K562 (cell line): ENCODE results near the gene MLANA.

Experiments
- CTCF ChIP-seq, 3 experiments: IDR thresholded peaks in 2 of 3; conservative IDR thresholded peaks in 1 of 3; 2 replicates each; pipeline ENCODE4 v1.5.1; 2011 to 2012; ENCODE audit warnings: low read length in 3 of 3, mild to moderate bottlenecking in 3 of 3, control low read depth in 2 of 3, improper control_type of control experiment in 1 of 3, inconsistent platforms in 1 of 3, low read depth in 1 of 3, mixed read lengths in 1 of 3, moderate library complexity in 1 of 3; ENCODE audit not compliant: insufficient read depth in 2 of 3
- EP300 ChIP-seq: IDR thresholded peaks from 2 replicates; pipeline ENCODE4 v1.6.1; 2012; ENCODE audit warnings: low read length, improper control_type of control experiment
- KAT2B ChIP-seq: IDR thresholded peaks from one replicate; pipeline ENCODE4 v1.6.1; 2012; ENCODE audit warnings: low read depth, mild to moderate bottlenecking, control low read depth, inconsistent platforms, low read length, moderate library complexity
- NCOR1 ChIP-seq: fragments of 450-650 bp; IDR thresholded peaks from 2 replicates; pipeline ENCODE4 v1.6.1; 2016; ENCODE audit warnings: mild to moderate bottlenecking, moderate library complexity
- NFXL1 ChIP-seq: fragments of 450-650 bp; formaldehyde crosslinking; IDR thresholded peaks from 2 replicates; pipeline ENCODE4 v1.4.0; 2021; ENCODE audit warnings: mild to moderate bottlenecking
- RB1 ChIP-seq: fragments of 450-650 bp; IDR thresholded peaks from 2 replicates; pipeline ENCODE4 v1.6.1; 2017; ENCODE audit warnings: low read depth, mild to moderate bottlenecking
- ZBTB12 ChIP-seq: fragments of 250-450 bp; sonication (Bioruptor Pico); IDR thresholded peaks from 2 replicates; pipeline ENCODE4 v1.4.0; 2020

GRCh38 chr9:5858833-5859232, 31.9 kb upstream of the MLANA start:
- TF ChIP-seq NFXL1 (CRISPR knock-in tag) (no peak), EP300 (no peak), RB1 (no peak), NCOR1 (no peak), CTCF (IDR thresholded peaks at IDR 0.05 in 2 of 3, conservative IDR thresholded peaks at IDR 0.05 in 1 of 3; ENCODE audit: insufficient read depth in 2 of 3, low read depth in 1 of 3, low read length in 3 of 3) (no peak), ZBTB12 (no peak), KAT2B (no peak)
